Adrenal gland (tissue), 5 donors: ENCODE data around the gene PDLIM5.

Experiments
- CTCF ChIP-seq, 6 experiments: fragments of 450-650 bp in 4 of 6; fragments of 200-600 bp in 2 of 6; sonication (generic) in 1 of 6; IDR thresholded peaks; 1 replicate in 5 of 6; 2 replicates in 1 of 6; pipeline versions ENCODE4 v1.5.1 to v1.8.0; 2016 to 2021; ENCODE audit warnings: antibody characterized with exemption in 6 of 6, mild to moderate bottlenecking in 2 of 6, moderate library complexity in 1 of 6
- POLR2A ChIP-seq, 2 donors: fragments of 450-650 bp; IDR thresholded peaks; one replicate each; pipeline ENCODE4 v1.6.1; 2017; ENCODE audit warnings: antibody characterized with exemption in 2 of 2, mild to moderate bottlenecking in 2 of 2, moderate library complexity in 1 of 2
- donor health status: DM: no; HTN: no; CAD: no.

DNA sequence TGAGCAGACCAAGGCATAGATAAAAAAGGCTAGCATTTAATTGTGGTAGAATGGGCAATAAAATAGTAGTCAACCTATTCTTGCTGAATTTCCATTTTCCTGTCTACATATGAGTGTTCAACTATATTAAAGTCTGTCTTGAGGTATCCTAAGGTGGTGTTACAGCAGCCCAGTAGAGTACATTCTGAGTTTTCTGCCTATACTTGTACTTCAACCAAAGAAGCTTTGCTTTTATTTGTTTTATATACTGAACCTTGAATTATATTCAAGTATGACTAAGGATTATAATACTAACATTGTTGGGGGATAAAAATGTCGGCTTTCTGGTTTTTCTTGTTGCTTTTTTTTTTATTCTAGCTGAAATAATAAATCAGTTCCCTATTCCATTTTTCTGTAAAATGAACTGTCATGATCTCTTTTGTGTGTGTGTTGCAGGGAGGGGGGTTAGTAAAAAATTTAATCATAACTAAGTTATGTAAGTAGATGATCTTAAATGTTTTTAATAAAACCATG, 106.7 kb downstream of the PDLIM5 start:
- TF ChIP-seq POLR2A (IDR thresholded peaks at IDR 0.05) (no peak), CTCF (IDR thresholded peaks at IDR 0.05) (no peak)
